HEK293 (cell line): ENCODE measurements around the gene IRF2.

Source experiments
- TCF7L2 ChIP-seq: IDR thresholded peaks from 2 replicates; pipeline ENCODE4 v1.6.1; 2011; ENCODE audit warnings: low read depth, mild to moderate bottlenecking, inconsistent platforms, low read length, moderate library complexity, borderline replicate concordance
- TF ChIP-seq, protein P1 (sequence below): fragments of 450-650 bp; formaldehyde crosslinking; IDR thresholded peaks from 2 replicates; pipeline ENCODE4 v1.5.1; 2016; ENCODE audit warnings: missing biosample characterization, missing genetic modification characterization

DNA sequence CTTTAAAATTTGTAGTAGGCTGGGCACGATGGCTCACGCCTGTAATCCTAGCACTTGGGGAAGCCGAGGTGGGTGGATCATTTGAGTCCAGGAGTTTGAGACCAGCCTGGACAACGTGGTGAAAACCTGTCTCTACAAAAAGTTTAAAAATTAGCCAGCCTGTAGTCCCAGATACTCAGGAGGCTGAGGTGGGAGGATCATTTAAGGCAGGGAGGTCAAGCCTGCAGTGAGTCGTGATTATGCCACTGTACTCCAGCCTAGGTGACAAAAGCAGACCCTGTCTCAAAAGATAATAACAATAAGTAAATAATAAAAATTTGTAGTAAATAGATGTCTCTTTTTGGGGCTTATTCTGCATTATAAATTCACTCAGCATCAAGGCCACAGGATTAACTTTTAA, 118.5 kb downstream of the IRF2 start:
- TF ChIP-seq, protein P1, sequence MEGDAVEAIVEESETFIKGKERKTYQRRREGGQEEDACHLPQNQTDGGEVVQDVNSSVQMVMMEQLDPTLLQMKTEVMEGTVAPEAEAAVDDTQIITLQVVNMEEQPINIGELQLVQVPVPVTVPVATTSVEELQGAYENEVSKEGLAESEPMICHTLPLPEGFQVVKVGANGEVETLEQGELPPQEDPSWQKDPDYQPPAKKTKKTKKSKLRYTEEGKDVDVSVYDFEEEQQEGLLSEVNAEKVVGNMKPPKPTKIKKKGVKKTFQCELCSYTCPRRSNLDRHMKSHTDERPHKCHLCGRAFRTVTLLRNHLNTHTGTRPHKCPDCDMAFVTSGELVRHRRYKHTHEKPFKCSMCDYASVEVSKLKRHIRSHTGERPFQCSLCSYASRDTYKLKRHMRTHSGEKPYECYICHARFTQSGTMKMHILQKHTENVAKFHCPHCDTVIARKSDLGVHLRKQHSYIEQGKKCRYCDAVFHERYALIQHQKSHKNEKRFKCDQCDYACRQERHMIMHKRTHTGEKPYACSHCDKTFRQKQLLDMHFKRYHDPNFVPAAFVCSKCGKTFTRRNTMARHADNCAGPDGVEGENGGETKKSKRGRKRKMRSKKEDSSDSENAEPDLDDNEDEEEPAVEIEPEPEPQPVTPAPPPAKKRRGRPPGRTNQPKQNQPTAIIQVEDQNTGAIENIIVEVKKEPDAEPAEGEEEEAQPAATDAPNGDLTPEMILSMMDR (tag by site-specific recombination), result no peak
- TF ChIP-seq TCF7L2, result no peak
